Measurements from ENCODE around the gene MAP3K5.
"Not testable (repeated sequence)": the region's sequence is repeated elsewhere in the genome, so short reads cannot be mapped to it uniquely, and the experiment has no call there.

MAP3K5 gene

DNA sequence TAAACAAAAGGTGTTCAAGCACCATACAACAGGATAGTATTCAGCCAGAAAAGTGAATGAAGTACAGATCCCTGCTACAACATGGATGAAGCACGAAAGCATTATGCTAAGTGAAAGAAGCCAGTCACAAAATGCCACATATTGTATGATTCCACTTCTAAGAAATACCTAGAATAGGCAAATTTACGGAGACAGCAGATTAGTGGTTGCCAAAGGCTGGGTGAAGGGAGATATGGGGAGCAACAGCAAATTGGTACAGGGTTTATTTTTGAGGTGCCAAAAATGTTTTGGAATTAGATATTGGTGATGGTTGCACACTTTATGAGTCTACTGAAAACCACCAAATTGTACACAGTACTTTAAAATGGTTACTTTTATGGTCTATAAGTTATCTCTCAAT, 23.2 kb downstream of the MAP3K5 start:
- DNase-seq, result no peak

DNA sequence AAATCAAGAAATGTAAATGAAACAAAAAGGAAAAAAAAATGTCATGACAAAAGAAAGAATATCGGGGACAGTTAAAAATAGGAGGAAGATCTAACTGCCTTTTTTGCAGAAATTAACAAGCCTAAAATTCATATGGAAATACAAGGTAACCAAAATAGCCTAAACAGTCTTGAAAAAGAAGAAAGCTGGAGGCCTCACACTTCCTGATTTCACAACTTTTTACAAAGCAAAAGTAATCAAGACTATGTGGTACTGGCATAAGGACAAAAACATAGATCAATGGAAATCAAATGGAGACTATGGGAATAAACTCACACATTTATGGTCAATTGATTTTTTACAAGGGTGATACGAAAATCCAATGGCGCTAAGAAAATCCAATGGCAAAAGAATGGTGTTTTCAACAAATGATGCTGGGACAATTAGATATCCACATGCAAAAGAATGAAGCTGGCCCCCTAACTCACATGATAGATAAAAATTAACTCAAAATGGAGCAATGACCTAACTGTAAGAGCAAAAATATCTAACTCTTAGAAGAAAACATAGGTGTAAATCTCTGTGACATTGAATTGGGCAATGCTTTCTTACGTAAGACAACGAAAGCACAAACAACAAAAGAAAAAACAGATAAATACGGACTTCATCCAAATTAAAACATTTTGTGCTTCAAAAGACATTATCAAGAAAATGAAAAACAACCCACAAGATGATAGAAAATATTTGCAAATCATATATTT, 24.5 kb downstream of the MAP3K5 start:
- no peak for DNase-seq

DNA sequence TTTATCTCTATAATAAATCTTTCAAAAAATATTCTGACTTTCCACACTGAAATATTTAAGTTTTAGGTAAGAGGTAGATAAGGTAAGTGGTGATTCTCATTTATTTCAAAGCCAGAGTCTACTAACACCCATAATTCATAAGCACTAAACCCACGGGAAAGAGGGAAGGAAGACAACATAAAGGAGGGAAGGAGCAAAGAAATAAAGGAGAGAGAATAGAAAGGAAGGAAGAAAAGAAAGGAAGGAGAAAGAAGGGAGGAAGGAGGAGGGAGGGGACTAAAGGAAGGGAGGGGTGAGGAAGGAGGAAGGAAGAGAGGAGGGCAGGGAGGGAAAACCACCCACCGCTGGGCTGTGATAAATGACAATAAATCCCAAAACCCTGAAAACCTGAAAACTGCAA, 25.2 kb downstream of the MAP3K5 start:
- DNase-seq, result no peak

- DNase-seq, result no peak
Observed at GRCh38 chr6:136766274-136766673, 26.0 kb downstream of the MAP3K5 start.

GRCh38 chr6:136764517-136764993, 27.7 kb downstream of the MAP3K5 start:
- no peak for DNase-seq

- DNase-seq, result no peak
Observed at GRCh38 chr6:136763716-136764516, 28.4 kb downstream of the MAP3K5 start.

- no peak for DNase-seq
Observed at GRCh38 chr6:136763255-136763654, 29.0 kb downstream of the MAP3K5 start.

DNA sequence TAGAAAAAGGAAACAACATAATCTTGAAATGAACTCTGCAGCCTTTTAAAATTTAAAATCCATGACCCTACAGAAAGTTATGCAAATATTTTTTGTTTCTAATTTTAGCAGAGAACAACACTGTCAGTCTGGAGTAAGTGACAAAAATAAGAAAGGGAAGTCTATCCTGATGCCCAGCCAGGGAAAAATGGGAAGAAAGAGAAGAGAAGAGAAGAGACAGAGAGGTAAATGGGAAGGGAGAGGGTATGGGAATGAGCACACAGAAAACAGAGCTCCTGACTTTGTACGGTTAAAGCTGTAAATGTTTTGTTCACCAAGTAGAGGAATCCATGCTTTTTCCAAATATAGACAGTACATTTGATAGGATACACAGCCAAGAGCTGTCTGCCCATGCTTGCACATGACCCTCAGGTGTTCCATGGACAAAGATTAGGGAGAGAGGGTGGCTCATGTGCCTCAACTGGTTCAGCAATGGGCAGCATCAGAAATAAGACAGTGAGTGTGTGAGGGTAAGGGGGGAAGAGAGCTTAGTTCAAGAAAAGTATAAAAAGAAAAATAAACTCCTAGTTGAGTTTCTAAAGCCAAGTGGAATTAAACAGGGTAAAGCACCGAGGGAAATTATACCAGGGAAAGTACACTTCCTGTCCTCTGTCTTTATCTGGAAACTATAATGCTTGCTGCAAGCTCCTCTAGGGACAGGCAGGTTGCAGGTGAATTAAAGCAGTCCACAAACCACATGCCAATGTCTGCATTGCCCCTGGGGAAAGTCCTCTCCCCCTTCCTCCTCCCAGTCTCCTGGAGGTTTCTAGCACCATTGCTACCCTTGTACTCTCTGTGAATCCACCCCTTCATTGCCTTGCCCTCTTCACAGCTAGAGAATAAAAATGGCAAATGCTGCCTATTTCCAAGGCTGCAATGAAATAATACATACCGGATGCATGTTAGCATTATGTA, 30.0 kb downstream of the MAP3K5 start:
- DNase-seq, result no peak

GRCh38 chr6:136761227-136761922, 30.9 kb downstream of the MAP3K5 start:
- peak; percentile 76 for DNase-seq

GRCh38 chr6:136760781-136761180, 31.5 kb downstream of the MAP3K5 start:
- not testable (repeated sequence) for DNase-seq

GRCh38 chr6:136757150-136757549, 35.1 kb downstream of the MAP3K5 start:
- no peak for DNase-seq

DNA sequence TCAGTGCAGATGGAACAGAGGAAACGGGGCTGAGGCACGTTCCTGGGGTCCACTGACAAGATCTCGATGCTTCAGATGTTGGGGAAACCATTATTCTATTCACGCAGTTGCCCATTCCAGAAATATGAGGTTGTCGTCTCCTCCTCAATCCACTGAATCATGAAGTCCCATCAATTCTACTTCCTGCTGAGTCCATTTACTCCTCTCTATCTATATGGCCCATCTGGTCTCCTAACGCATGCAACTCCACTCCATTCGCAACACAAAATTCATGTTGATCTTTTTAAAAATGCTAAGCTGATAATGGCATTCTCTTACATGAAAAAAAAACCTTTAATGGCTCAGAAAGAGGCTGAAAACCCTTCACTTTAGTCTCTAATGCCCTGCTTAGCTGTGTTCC, 37.5 kb downstream of the MAP3K5 start:
- no peak for DNase-seq

DNA sequence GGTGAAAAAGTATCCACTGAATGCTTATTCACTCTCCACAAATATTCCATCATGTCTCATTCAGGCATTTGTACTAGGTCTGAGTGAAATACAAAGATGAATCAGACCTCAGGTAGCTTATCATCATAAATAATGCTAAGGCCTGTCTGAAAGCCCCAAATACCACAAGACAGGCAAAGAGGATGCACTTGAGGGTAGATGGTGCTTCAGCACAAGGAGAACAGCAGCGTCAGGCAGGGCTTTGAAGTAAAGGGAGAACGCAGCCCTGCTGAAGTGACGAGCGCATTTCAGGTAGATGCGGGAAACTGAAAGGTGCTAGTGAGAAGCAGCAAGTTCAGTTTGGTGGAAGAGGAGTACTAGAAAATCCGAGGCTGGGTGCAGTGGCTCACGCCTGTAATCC, 38.7 kb downstream of the MAP3K5 start:
- no peak for DNase-seq

GRCh38 chr6:136752554-136752953, 39.7 kb downstream of the MAP3K5 start:
- DNase-seq, result no peak

GRCh38 chr6:136751991-136752390, 40.3 kb downstream of the MAP3K5 start:
- DNase-seq, result no peak

DNA sequence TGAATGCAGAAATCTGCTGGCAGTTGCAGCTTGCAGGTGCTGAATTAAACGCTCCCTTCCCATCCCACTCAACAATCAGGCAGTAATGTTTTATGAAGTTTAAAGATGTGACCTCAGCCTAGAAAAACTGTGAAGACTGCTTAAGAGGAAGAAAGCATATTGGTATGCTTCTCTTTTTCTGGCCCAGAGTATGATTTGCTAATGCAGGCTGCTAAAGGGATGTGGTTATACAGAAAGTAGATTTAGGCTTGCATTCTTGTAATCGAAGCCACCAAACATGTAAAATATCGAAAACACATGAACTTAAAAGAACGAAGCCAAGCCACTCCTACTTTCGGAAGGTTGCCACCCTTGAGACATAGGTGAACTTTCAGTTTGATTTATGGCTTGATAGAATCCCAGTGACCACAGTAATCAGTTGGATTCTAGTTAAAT, 40.7 kb downstream of the MAP3K5 start:
- DNase-seq, result peak; percentile 38

DNA sequence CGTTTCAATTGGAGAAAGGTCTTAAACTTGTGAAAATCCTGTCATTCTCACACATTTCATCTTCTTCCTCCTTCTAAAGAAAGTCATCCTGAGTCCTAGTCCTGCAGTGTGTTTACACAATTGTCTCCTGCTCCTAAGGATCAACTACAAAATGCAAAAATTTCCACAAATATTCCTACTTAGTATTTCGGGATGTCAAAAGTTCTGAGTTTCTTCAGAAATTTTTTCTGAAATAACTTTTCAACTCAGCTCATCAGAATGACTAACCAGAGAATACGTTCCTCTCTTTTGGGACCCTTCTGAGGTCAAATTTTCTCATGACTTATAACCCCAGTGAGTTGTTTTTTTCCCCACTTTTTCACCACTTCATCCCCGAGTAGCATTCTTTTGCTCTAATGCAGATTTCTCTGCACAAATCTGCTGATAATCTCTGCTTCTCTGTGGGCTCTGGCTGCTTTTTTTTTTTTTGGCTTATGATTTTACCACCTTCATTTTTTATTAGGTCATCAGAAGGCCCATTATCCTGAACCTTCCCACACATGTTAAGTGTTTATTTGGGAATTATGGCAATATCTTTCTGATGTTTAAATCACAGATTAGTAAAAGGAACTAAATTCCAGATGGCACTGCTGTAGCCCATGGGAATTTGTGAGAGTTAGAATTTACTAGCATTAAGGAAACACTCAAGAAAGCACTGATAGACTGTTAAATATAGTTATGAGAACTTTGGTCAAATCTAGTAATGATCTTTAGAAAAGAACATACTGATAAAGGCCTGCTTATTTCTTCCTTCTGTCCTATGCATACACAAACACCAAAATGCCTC, 41.4 kb downstream of the MAP3K5 start:
- DNase-seq, result no peak

DNA sequence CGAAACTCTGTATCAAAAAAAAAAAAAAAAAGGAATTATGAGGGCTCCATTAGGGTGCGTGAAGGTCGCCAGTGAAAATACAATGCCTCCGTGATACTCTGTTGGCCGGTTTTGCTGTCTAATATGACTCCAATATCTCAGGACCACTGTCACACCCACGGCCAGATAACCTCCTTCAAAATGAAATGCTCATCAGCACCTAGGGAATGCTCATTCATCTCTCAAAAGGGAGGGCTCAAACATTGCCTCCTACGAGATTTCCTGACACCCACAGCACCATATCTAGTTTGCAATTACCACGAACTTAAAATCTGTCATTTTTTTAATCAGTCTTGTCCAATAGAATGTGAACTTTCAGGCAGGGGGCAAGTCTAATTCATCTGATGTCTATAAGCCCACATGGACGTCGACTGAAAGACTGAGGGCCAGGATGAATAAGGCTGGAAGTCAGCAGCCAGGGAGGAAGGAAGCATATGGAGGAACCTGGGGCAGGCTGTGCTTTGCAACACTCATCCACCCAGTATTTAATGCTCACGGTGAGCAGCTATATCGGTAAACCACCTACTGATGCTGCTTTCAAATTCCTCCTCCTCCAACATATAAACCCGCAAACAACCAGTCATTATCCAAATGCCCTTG, 42.8 kb downstream of the MAP3K5 start:
- DNase-seq, result no peak

DNA sequence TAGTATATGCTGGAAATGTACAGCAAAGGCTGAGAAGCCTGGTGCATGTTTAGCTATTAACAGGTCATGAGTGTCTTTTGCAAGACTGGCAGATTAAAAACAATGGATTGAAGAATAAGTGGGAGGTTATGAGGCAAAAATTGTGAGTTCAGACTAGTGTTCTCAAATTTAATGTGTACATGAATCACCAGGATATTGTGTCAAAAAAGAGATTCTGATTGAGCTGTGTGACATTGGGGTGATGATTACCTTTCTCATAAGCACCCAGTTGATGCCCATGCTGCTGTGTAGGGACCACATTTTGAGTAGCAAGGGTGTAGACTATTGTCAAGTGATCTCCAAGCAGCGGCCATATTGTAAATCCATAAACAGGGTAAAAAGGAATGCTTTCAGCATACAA, 44.8 kb downstream of the MAP3K5 start:
- DNase-seq, result no peak

DNA sequence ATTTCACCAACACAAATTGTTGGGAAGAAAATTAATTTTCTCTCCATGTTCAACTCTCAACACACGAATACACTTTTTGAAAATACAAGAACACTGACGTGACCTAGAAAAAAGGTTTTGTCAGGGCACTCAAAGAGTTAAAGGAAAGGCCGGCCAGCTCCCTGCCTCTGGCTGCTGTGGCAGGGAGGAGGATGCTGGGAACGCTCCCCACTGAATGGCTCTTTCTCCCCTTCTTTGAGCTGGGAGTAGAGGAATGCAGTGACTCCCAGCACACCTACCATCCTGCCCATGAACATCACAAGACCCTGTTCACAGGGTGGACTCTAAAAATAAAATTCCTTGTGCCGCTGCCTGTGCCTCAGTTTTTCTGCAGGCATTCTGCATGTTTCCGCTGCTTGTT, 47.0 kb downstream of the MAP3K5 start:
- DNase-seq, result no peak

GRCh38 chr6:136744889-136745288, 47.4 kb downstream of the MAP3K5 start:
- no peak for DNase-seq

Data from right hindlimb (tissue), 1 donor.